ENCODE results near the gene UBE2L6.

The UBE2L6 gene

GRCh38 chr11:57597916-57598830 lies 30.7 kb upstream of the UBE2L6 start (continued):
- TF ChIP-seq SP3 (tag by site-specific recombination; IDR thresholded peaks at IDR 0.05) (peak; percentile 45), GLIS1 (tag by site-specific recombination; IDR thresholded peaks at IDR 0.05) (0 out of 2 replicates have a peak, but pooled peaks have one; percentile 6), KLF10 (tag by site-specific recombination; IDR thresholded peaks at IDR 0.05) (no peak), GLIS2 (tag by site-specific recombination; IDR thresholded peaks at IDR 0.05) (peak; percentile 47), ZBTB44 (tag by site-specific recombination; IDR thresholded peaks at IDR 0.05) (no peak), ZIC2 (tag by site-specific recombination; IDR thresholded peaks at IDR 0.05) (peak; percentile 29; the same call in 1 of the 2 replicates), ZNF561 (tag by site-specific recombination; IDR thresholded peaks at IDR 0.05; ENCODE audit: borderline replicate concordance) (no peak), ZNF510 (tag by site-specific recombination; IDR thresholded peaks at IDR 0.05; ENCODE audit: insufficient replicate concordance) (no peak), ZNF571 (tag by site-specific recombination; IDR thresholded peaks at IDR 0.05) (no peak)
- TF ChIP-seq, protein P1, sequence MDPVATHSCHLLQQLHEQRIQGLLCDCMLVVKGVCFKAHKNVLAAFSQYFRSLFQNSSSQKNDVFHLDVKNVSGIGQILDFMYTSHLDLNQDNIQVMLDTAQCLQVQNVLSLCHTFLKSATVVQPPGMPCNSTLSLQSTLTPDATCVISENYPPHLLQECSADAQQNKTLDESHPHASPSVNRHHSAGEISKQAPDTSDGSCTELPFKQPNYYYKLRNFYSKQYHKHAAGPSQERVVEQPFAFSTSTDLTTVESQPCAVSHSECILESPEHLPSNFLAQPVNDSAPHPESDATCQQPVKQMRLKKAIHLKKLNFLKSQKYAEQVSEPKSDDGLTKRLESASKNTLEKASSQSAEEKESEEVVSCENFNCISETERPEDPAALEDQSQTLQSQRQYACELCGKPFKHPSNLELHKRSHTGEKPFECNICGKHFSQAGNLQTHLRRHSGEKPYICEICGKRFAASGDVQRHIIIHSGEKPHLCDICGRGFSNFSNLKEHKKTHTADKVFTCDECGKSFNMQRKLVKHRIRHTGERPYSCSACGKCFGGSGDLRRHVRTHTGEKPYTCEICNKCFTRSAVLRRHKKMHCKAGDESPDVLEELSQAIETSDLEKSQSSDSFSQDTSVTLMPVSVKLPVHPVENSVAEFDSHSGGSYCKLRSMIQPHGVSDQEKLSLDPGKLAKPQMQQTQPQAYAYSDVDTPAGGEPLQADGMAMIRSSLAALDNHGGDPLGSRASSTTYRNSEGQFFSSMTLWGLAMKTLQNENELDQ (tag by site-specific recombination; IDR thresholded peaks at IDR 0.05; ENCODE audit: low read depth) = no peak

DNA sequence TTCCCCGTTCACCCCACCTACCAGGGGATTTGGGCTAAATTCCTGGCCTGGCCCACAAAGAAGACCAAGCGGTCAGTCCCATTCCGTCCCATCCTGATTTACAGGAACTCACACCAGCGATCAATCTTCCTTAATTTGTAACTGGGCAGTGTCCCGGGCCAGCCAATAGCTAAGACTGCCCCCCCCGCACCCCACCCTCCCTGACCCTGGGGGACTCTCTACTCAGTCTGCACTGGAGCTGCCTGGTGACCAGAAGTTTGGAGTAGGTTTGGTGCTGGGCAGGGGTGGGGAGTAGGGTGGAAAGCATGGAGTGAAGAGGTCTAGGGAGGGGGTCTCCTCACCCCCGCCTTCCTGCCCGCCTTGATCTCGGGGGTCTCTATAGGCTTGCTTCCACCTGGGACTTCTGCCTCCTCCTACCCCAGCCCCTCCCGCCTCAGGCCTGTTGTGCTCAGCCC lies 30.0 kb upstream of the UBE2L6 start, which contains the start of gene SERPING1:
TSS of gene SERPING1 (plus strand) at position 225 of the 455 bp plus-strand sequence. CDS start 586 bp downstream, outside the sequence.
- no peaks in the 10 kb centered on the region for H3K36me3 ChIP-seq (ENCODE audit: control insufficient read depth in 2 of 2, insufficient read depth in 1 of 2, low read length in 2 of 2)
- no peak within 1 kb of the TSS for H3K27ac ChIP-seq (ENCODE audit: extremely low read depth, low read depth, low read length)
- no peaks in the 10 kb centered on the region for H3K4me1 ChIP-seq (ENCODE audit: control insufficient read depth, insufficient read depth, low read length)
- H3K9me3 ChIP-seq (ENCODE audit: control insufficient read depth, insufficient read depth, low read depth, low read length) = no peaks in the 10 kb centered on the region
- POLR2A ChIA-PET = interaction anchor here (1.2 to 1.3 kb wide), 2 partner anchors 43 to 80 kb away, joined by 3 read pairs; no protein-coding TSS in a partner anchor
- CTCF ChIA-PET = interaction anchor here (1.2 kb wide), 1 partner anchor 47 kb away, joined by 3 read pairs; no protein-coding TSS in a partner anchor
- TF ChIP-seq BCL11B (tag by site-specific recombination; IDR thresholded peaks at IDR 0.05; ENCODE audit: low read depth) (no peak), ATF2 (tag by site-specific recombination; IDR thresholded peaks at IDR 0.05; ENCODE audit: low read depth) (no peak), ZNF19 (tag by site-specific recombination; IDR thresholded peaks at IDR 0.05; ENCODE audit: low read depth) (no peak), ZFP3 (tag by site-specific recombination; IDR thresholded peaks at IDR 0.05; ENCODE audit: low read depth) (no peak)
- H3K4me3 ChIP-seq (ENCODE audit: low read depth, low read length) = peak within 1 kb of the TSS; percentile 26

- POLR2A ChIA-PET = no interaction called here
- TF ChIP-seq ZNF560 (tag by site-specific recombination; IDR thresholded peaks at IDR 0.05; ENCODE audit: borderline replicate concordance) (no peak), ZNF221 (tag by site-specific recombination; IDR thresholded peaks at IDR 0.05; ENCODE audit: borderline replicate concordance) (no peak), SALL2 (tag by site-specific recombination; IDR thresholded peaks at IDR 0.05; ENCODE audit: borderline replicate concordance) (no peak), ZNF600 (tag by site-specific recombination; IDR thresholded peaks at IDR 0.05) (no peak), KLF17 (tag by site-specific recombination; IDR thresholded peaks at IDR 0.05) (no peak), ZNF248 (tag by site-specific recombination; IDR thresholded peaks at IDR 0.05) (no peak), ZNF19 (tag by site-specific recombination; IDR thresholded peaks at IDR 0.05; ENCODE audit: low read depth) (no peak), ZNF366 (tag by site-specific recombination; conservative IDR thresholded peaks at IDR 0.05) (no peak)
- TF ChIP-seq, protein P2, sequence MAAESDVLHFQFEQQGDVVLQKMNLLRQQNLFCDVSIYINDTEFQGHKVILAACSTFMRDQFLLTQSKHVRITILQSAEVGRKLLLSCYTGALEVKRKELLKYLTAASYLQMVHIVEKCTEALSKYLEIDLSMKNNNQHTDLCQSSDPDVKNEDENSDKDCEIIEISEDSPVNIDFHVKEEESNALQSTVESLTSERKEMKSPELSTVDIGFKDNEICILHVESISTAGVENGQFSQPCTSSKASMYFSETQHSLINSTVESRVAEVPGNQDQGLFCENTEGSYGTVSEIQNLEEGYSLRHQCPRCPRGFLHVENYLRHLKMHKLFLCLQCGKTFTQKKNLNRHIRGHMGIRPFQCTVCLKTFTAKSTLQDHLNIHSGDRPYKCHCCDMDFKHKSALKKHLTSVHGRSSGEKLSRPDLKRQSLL (tag by site-specific recombination; IDR thresholded peaks at IDR 0.05) = no peak
- Histone ChIP-seq H3K27ac (ENCODE audit: extremely low read depth, low read depth, low read length) (no peak overlapping the region), H3K4me1 (ENCODE audit: control insufficient read depth, insufficient read depth, low read length) (no peaks in the 10 kb centered on the region), H3K36me3 (ENCODE audit: control insufficient read depth in 2 of 2, insufficient read depth in 1 of 2, low read length in 2 of 2) (no peaks in the 10 kb centered on the region), H3K4me3 (ENCODE audit: low read depth, low read length) (no peak overlapping the region), H3K9me3 (ENCODE audit: control insufficient read depth, insufficient read depth, low read depth, low read length) (no peaks in the 10 kb centered on the region)
- CTCF ChIA-PET = interaction anchor here (0.6 to 2.1 kb wide), 5 partner anchors 28 to 119 kb away, joined by 3 to 8 read pairs (median 3); partner anchors contain the start of gene UBE2L6
Observed at GRCh38 chr11:57596266-57596885, 28.9 kb upstream of the UBE2L6 start.
